ENCODE measurements around the gene GSTM1. TPM values are rescaled to one million over a fixed set of nuclear protein-coding genes. Genes with fewer than 3 reads are reported as not detected.
"Not testable (repeated sequence)": the region's sequence is repeated elsewhere in the genome, so short reads cannot be mapped to it uniquely, and the experiment has no call there.

GSTM1 gene
- total and polyA plus RNA-seq, 7 donors, result 0.39 to 27.6 (median 17.0) TPM; not detected in 3

DNA sequence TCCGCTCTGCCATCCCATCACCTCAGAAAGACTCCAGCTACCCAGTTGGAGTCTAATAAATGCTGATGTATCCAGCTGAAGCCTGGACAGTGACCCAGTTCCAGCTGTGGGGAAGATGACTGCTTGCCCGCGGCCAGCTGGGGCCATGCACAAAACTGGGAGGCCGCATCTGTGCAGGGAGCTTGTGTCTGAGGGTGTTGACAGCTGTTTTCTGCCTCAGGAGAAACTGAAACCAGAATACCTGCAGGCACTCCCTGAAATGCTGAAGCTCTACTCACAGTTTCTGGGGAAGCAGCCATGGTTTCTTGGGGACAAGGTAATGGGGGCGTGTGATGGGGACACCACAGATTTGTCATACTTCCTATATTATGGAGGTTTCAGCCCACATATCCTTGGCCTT, 16.6 kb upstream of the GSTM1 start:
- peaks cover 0 to 15% (median 4%) of the 10 kb centered on the region in 4 donors for H3K36me3 ChIP-seq
- peaks cover 0 to 12% (median 9%) of the 10 kb centered on the region in 4 donors for H3K4me1 ChIP-seq
- H3K9me3 ChIP-seq, result no peaks in the 10 kb centered on the region
- TF ChIP-seq POLR2A (IDR thresholded peaks at IDR 0.05), result no peak
- no peak for TF ChIP-seq CTCF (IDR thresholded peaks at IDR 0.05)
- no peak for TF ChIP-seq POLR2AphosphoS5 (IDR thresholded peaks at IDR 0.05)
- no peak for TF ChIP-seq EP300 (IDR thresholded peaks at IDR 0.05)
- intact Hi-C loops (cut with DNase I), result no loop called here
- no peak overlapping the region for H3K4me3 ChIP-seq
- DNase-seq, result no peak
- WGBS, 2 donors, result 92 to 93% methylated on average over 5 of the region's 5 CpGs
- H3K27ac ChIP-seq, result no peak overlapping the region
- H3K27me3 ChIP-seq, result no peaks in the 10 kb centered on the region

DNA sequence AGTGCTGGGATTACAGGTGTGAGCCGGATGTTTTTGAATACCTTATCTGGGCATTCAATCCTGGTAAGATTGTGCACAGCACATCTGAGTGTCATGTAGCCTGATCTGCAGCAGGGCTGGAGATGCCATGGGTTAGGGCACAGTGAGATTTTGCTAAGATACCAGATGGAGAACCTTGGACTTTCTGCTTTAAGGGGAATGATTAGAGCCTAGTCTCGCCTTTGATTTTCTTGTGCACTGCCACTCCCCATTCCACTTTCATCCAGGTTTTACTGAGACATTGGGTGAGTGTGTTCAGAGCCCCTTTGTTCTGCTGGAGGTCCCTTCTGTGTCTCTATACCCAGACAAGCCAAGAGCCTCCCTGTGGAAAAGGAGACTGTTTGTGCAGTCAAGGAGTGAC, 13.8 kb upstream of the GSTM1 start:
- DNase-seq; H3K27ac ChIP-seq; H3K9me3 ChIP-seq; H3K4me3 ChIP-seq; intact Hi-C loops (cut with DNase I); H3K27me3 ChIP-seq; H3K4me1 ChIP-seq: not testable (repeated sequence)
- WGBS, 2 donors, result 67 to 93% methylated on average over 2 of the region's 2 CpGs
- peaks cover 0 to 15% (median 4%) of the 10 kb centered on the region in 4 donors for H3K36me3 ChIP-seq

GRCh38 chr1:109676683-109677381, 10.8 kb upstream of the GSTM1 start:
- H3K9me3 ChIP-seq; H3K4me3 ChIP-seq; H3K4me1 ChIP-seq; DNase-seq; intact Hi-C loops (cut with DNase I); H3K27me3 ChIP-seq; H3K36me3 ChIP-seq; H3K27ac ChIP-seq: not testable (repeated sequence)
- 71 to 95% methylated on average over 3 of the region's 3 CpGs for WGBS, 2 donors

DNA sequence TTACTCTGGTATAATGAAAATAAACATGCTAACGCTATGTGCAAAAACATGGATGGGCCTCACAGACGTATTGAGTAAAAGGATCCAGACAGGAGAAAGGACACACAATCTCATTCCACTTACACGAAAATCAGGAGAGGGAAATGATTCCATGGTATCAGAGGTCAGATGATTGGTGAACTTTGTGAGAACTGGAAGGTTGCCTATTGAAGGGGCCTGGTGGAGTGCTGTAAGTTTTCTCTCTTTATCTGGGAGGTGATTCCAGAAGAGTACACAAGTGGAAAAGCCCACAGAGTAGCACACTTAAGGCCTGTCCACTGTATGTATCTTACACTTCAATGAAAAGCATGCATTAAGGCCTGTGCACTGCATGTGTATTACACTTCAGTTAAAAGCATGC, 10.2 kb upstream of the GSTM1 start:
- Histone ChIP-seq H3K4me3 (no peak overlapping the region), H3K4me1 (no peaks in the 10 kb centered on the region), H3K27ac (no peak overlapping the region), H3K27me3 (no peaks in the 10 kb centered on the region), H3K9me3 (no peaks in the 10 kb centered on the region), H3K36me3 (peaks cover 0 to 6% (median 0%) of the 10 kb centered on the region in 4 donors)
- no peak for TF ChIP-seq POLR2AphosphoS5 (IDR thresholded peaks at IDR 0.05)
- TF ChIP-seq EP300 (IDR thresholded peaks at IDR 0.05), result no peak
- TF ChIP-seq POLR2A (IDR thresholded peaks at IDR 0.05), result no peak
- TF ChIP-seq CTCF (IDR thresholded peaks at IDR 0.05), result no peak
- DNase-seq, result no peak
- intact Hi-C loops (cut with DNase I), result no loop called here
- WGBS, 2 donors, result 78 to 90% methylated on average over 3 of the region's 3 CpGs

GRCh38 chr1:109678637-109679036, 9.0 kb upstream of the GSTM1 start:
- H3K27me3 ChIP-seq; H3K36me3 ChIP-seq; DNase-seq; H3K9me3 ChIP-seq; H3K4me3 ChIP-seq; H3K27ac ChIP-seq; H3K4me1 ChIP-seq; intact Hi-C loops (cut with DNase I): not testable (repeated sequence)
- 86% methylated on average over 2 of the region's 2 CpGs for WGBS, 2 donors

- intact Hi-C loops (cut with DNase I), result loop anchor here (5.0 kb wide), 2 partner anchors 42 to 53 kb away; no protein-coding TSS in a partner anchor
These were observed 2.8 kb upstream of the GSTM1 start for GRCh38 chr1:109684777-109685176.

GRCh38 chr1:109685399-109685798, 2.2 kb upstream of the GSTM1 start:
- H3K27ac ChIP-seq, H3K4me3 ChIP-seq, DNase-seq, H3K4me1 ChIP-seq, H3K9me3 ChIP-seq, H3K36me3 ChIP-seq, H3K27me3 ChIP-seq: not testable (repeated sequence)
- 31% methylated on average over 1 of the region's 1 CpG; no CpG with 5 or more reads in 1 of the 2 donors for WGBS, 2 donors
- intact Hi-C loops (cut with DNase I), result loop anchor here (5.0 kb wide), 2 partner anchors 43 to 52 kb away; no protein-coding TSS in a partner anchor

More at GRCh38 chr1:109684777-109685176, 2.8 kb upstream of the GSTM1 start:
- WGBS, 2 donors, result 77% methylated on average over 6 of the region's 6 CpGs; no CpG with 5 or more reads in 1 of the 2 donors
- not testable (repeated sequence) for H3K36me3 ChIP-seq, H3K27me3 ChIP-seq, H3K4me1 ChIP-seq, DNase-seq, H3K4me3 ChIP-seq, H3K9me3 ChIP-seq, H3K27ac ChIP-seq

GRCh38 chr1:109685890-109686289, 1.7 kb upstream of the GSTM1 start:
- H3K4me1 ChIP-seq, H3K4me3 ChIP-seq, H3K27me3 ChIP-seq, H3K27ac ChIP-seq, DNase-seq, H3K36me3 ChIP-seq, H3K9me3 ChIP-seq: not testable (repeated sequence)
- intact Hi-C loops (cut with DNase I), result loop anchor here (5.0 kb wide), 2 partner anchors 44 to 51 kb away; no protein-coding TSS in a partner anchor
- 85% methylated on average over 4 of the region's 4 CpGs; no CpG with 5 or more reads in 1 of the 2 donors for WGBS, 2 donors

- H3K4me1 ChIP-seq, H3K27me3 ChIP-seq, H3K9me3 ChIP-seq, DNase-seq, H3K36me3 ChIP-seq: not testable (repeated sequence)
- intact Hi-C loops (cut with DNase I), result loop anchor here (5.0 kb wide), 2 partner anchors 45 to 50 kb away; no protein-coding TSS in a partner anchor
- Histone ChIP-seq H3K27ac (peak overlapping the region in 1 of 4 donors; percentile 78), H3K4me3 (peak overlapping the region in 1 of 4 donors; percentile 26)
- 47 to 63% methylated on average over 3 to 11 of the region's 11 CpGs for WGBS, 2 donors
These were observed 508 bp upstream of the GSTM1 start for GRCh38 chr1:109687109-109687508.

Data from sigmoid colon (tissue), 7 donors.